GM21528 (cell line): ENCODE measurements around the gene RASA4B.
"Not testable (repeated sequence)": the region's sequence is repeated elsewhere in the genome, so short reads cannot be mapped to it uniquely, and the experiment has no call there.

Experiments used
- ATAC-seq: cut with Tn5 transposase; IDR thresholded peaks from one replicate; pipeline ENCODE4 v1.9.1; 2021; ENCODE audit warnings: mild to moderate bottlenecking, moderate library complexity; ENCODE audit not compliant: unreplicated experiment, low FRiP score

Gene RASA4B

GRCh38 chr7:102455596-102455995 is 62.0 kb downstream of the RASA4B start:
- ATAC-seq, result no peak

- ATAC-seq, result not testable (repeated sequence)
Observed at GRCh38 chr7:102454932-102455331, 62.6 kb downstream of the RASA4B start.

- ATAC-seq, result no peak
Observed at GRCh38 chr7:102454468-102454867, 63.1 kb downstream of the RASA4B start.

GRCh38 chr7:102453319-102453718 is 64.3 kb downstream of the RASA4B start:
- ATAC-seq, result no peak

- no peak for ATAC-seq
Observed at GRCh38 chr7:102452451-102452850, 65.1 kb downstream of the RASA4B start.

- ATAC-seq, result no peak
Observed at GRCh38 chr7:102451371-102452054, 66.1 kb downstream of the RASA4B start.

- no peak for ATAC-seq
Observed at GRCh38 chr7:102450242-102450641, 67.3 kb downstream of the RASA4B start.

- ATAC-seq, result no peak
Observed at GRCh38 chr7:102449136-102449535, 68.4 kb downstream of the RASA4B start.

GRCh38 chr7:102447311-102447710 is 70.3 kb downstream of the RASA4B start:
- ATAC-seq, result no peak

GRCh38 chr7:102446387-102447156 is 71.0 kb downstream of the RASA4B start:
- ATAC-seq, result no peak

- no peak for ATAC-seq
Observed at GRCh38 chr7:102445674-102446071, 71.9 kb downstream of the RASA4B start.

- ATAC-seq, result peak; percentile 49
Observed at GRCh38 chr7:102444961-102445673, 72.5 kb downstream of the RASA4B start.

GRCh38 chr7:102439963-102440795 is 77.4 kb downstream of the RASA4B start:
- no peak for ATAC-seq

- no peak for ATAC-seq
Observed at GRCh38 chr7:102436118-102436517, 81.5 kb downstream of the RASA4B start.

GRCh38 chr7:102434039-102434486 is 83.5 kb downstream of the RASA4B start:
- ATAC-seq, result no peak

GRCh38 chr7:102433219-102434038 is 84.1 kb downstream of the RASA4B start, which contains the start of gene ORAI2:
Gene ORAI2 (plus strand): TSS chr7:102433575. CDS start chr7:102438957, 5,382 bp downstream.
- ATAC-seq, result peak; percentile 55
